GM12891 (cell line): ENCODE measurements around the gene DYSF.

Experiments
- PAX5 ChIP-seq: IDR thresholded peaks from 2 replicates; pipeline ENCODE4 v1.6.1; 2011; ENCODE audit warnings: low read length, moderate library complexity, mild to moderate bottlenecking; ENCODE audit not compliant: insufficient read depth, severe bottlenecking
- POLR2A ChIP-seq: IDR thresholded peaks from 2 replicates; pipeline ENCODE4 v1.6.1; 2011; ENCODE audit warnings: low read depth, low read length, control low read depth
- TAF1 ChIP-seq: IDR thresholded peaks from 2 replicates; pipeline ENCODE4 v1.6.1; 2011; ENCODE audit warnings: low read depth, low read length, control low read depth

GRCh38 chr2:71410696-71411095, 42.7 kb upstream of the DYSF start:
- TF ChIP-seq TAF1 (no peak), POLR2A (no peak), PAX5 (no peak)
